OCI-M2 (cell line): ENCODE results near the gene NXPE1.
"Not testable (repeated sequence)": the region's sequence is repeated elsewhere in the genome, so short reads cannot be mapped to it uniquely, and the experiment has no call there.

Source experiments
- DNase-seq: peaks from one replicate; lab custom pipeline; 2025; ENCODE audit not compliant: unreplicated experiment; lab: John Stamatoyannopoulos, UW

Gene NXPE1

DNA sequence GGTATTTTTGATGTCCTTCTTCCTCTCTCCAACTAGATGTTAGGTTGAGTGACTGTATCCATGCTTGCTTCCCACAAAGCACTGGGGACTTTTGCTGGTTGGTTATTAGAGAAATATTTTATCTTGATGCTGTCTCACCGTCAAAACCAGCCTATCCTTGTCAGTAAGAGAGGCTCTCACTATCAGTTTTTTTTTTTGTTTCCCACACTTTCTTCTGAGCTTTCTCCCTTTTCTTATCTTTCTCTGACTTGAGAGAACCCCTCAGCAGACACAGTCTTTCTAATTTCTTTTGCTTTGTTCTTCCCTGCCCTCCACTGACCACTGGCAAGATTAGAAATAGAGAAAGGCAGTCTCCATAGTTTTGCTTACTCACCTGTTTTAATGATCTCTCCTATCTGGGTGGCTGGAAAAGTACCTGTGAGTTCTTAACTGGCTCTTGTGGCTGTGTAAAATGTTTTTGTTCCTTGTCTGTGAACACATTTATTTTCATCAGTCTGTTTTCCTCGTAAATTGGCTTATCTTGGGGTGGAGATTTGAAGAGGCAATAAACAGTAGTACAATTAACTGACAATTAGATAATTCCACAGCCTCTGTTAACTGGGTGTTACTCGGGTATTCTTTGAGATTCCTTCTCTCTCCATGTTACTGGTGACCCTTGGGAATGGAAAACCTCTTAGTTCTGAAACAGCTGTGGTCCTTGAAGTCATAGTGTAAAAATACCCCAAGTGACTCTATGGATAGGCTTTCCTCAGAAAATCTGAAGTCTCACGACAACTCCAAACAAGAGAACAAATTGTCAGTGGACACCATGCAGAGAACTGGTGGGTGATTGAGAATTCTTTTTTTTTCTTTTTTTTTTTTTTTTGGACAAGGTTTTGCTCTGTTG, at the start of gene NXPE1:
TSS of gene NXPE1 (minus strand) at position 457 of the 886 bp plus-strand sequence. CDS start 8,680 bp downstream, outside the sequence.
- no peak for DNase-seq

DNA sequence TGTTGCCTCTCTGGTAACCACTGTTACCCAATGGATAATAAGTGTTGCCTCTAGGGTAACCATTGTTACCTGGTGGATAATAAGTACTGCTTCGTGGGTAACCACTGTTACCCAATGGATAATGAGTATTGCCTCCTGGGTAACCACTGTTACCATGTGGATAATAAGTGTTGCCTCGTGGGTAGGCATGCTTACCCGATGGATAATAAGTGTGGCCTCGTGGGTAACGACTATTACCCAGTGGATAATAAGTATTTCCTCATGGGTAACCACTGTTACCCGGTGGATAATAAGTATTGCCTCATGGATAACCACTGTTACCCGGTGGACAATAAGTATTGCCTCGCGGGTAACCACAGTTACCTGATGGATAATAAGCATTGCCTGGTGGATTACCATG, 49.7 kb upstream of the NXPE1 start:
- DNase-seq: no peak

DNA sequence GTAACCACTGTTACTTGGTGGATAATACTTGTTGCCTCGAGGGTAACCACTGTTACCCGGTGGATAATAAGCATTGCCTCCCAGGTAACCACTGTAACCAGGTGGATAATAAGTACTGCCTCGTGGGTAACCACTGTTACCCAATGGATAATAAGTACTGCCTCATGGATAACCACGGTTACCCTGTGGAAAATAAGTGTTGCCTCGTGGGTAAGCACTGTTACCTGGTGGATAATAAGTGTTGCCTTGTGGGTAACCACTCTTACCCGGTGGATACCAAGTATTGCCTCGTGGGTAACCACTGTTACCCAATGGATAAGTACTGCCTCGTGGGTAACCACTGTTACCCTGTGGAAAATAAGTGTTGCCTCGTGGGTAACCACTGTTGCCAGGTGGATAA, 48.9 kb upstream of the NXPE1 start:
- DNase-seq: not testable (repeated sequence)

DNA sequence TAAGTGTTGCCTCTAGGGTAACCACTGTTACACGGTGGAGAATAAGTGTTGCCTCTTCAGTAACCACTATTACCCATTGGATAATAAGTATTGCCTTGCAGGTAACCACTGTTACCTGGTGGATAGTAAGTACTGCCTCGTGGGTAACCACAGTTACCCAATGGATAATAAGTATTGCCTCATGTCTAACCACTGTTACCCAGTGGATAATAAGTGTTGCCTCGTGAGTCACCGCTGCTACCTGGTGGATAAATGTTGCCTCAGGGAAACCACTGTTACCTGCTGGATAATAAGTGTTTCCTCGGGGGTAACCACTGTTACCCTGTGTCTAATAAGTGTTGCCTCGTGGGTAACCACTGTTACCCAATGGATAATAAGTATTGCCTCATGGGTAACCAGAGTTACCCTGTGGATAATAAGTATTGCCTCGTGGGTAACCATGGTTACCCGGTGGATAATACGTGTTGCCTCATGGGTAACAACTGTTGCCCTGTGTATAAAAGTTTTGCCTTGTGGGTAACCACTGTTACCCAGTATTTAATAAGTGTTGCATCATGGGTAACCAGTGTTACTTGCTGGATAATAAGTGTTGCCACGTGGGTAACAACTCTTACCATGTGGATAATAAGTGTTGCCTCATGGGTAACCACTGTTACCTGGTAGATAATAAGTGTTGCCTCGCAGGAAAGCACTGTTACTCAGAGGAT, 48.2 kb upstream of the NXPE1 start:
- no peak for DNase-seq

DNA sequence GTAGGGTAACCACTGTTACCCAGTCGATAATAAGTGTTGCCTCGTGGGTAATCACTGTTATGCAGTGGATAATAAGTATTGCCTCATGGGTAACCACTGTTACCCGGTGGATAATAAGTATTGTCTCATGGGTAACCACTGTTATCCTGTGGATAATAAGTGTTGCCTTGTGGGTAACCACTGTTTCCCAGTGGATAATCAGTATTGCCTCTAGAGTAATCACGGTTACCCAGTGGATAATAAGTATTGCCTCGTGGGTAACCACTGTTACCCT, 47.1 kb upstream of the NXPE1 start:
- DNase-seq: not testable (repeated sequence)

DNA sequence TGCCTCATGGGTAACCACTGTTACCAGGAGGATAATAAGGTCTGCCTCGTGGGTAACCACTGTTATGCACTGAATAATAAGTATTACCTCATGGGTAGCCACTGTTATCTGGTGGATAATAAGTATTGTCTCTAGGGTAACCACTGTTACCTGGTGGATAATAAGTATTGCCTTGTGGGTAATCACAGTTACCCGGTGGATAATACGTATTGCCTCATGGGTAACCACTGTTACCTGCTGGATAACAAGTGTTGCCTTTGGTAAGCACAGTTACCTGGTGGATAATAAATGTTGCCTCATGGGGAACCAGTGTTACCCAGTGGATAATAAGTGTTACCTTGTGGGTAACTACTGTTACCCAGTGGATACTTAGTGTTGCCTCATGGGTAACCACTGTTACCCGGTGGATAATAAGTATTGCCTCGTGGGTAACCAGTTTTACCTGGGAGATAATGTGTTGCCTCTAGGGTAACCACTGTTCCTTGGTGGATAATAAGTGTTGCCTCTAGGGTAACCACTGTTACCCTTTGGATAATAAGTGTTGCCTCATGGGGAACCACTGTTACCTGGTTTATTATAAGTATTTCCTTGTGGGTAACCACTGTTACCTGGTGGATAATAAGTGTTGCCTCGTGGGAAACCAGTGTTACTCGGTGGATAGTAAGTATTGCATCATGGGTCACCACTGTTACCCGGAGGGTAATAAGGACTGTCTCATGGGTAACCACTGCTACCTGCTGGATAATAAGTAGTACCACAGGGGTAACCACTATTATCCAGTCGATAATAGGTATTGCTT, 46.5 kb upstream of the NXPE1 start:
- no peak for DNase-seq

DNA sequence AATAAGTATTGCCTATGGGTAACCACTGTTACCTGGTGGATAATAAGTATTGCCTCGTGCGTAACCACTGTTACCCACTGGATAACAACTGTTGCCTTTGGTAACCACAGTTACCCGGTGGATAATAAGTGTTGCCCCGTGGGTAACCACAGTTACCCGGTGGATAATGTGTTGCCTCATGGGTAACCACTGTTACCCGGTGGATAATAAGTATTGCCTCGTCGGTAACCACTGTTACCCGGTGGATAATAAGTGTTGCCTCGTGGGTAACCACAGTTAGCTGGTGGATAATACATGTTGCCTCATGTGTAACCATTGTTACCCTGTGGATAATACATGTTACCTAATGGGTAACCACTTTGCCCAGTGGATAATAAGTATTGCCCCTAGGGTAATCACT, 45.7 kb upstream of the NXPE1 start:
- no peak for DNase-seq

DNA sequence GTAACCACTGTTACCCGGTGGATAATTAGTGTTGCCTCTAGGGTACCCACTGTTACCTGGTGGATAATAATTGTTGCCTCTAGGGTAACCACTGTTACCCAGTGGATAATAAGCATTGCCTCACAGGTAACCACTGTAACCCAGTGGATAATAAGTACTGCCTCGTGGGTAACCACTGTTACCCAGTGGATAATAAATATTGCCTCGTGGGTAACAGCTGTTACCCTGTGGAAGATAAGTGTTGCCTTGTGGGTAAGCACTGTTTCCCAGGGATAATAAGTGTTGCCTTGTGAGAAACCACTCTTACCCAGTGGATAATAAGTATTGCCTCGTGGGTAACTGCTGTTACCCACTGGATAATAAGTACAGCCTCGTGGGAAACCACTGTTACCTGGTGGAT, 45.2 kb upstream of the NXPE1 start:
- DNase-seq: no peak

DNA sequence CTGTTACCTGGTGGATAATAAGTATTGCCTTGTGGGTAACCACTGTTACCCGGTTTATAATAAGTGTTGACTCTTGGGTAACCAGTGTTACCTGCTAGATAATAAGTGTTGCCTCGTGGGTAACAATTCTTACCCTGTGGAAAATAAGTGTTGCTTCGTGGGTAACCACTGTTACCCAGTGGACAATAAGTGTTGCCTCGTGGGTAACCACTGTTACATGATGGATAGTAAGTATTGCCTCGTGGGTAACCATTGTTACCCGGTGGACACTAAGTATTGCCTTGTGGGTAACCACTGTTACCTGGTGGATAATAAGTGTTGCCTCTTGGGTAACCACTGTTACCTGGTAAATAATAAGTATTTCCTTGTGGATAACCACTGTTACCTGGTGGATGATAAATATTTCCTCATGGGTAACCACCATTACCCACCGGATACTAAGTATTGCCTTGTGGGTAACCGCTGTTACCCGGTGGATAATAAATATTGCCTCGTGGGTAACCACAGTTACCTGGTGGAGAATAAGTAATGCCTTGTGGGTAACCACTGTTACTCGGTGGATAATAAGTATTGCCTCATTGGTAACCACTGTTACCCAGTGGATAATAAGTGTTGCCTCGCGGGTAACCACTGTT, 44.6 kb upstream of the NXPE1 start:
- DNase-seq: no peak

DNA sequence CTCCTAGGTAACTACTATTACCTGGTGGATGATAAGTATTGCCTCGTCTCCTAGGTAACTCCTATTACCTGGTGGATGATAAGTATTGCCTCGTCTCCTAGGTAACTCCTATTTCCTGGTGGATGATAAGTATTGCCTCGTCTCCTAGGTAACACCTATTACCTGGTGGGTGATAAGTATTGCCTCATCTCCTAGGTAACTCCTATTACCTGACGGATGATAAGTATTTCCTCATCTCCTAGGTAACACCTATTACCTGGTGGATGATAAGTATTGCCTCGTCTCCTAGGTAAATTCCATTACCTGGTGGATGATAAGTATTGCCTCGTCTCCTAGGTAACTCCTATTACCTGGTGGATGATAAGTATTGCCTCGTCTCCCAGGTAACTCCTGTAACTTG, 43.5 kb upstream of the NXPE1 start:
- DNase-seq: not testable (repeated sequence)

DNA sequence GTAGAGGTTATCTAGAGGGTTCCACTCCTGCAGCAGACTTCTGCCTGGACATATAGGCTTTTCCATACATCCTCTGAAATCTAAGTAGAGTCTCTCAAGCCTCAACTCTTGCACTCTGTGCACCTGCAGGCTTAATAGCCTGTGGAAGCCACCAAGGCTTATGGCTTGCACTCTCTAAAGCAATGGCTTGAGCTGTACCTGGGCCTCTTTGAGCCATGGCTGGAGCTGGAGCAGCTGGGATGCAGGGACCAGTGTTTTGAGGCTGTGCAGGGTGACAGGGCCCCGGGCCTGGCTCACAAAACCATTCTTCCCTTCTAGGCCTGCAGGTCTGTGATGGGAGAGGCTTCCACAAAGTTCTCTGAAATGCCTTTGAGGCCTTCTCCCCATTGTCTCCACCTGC, 38.8 kb upstream of the NXPE1 start:
- DNase-seq: no peak

DNA sequence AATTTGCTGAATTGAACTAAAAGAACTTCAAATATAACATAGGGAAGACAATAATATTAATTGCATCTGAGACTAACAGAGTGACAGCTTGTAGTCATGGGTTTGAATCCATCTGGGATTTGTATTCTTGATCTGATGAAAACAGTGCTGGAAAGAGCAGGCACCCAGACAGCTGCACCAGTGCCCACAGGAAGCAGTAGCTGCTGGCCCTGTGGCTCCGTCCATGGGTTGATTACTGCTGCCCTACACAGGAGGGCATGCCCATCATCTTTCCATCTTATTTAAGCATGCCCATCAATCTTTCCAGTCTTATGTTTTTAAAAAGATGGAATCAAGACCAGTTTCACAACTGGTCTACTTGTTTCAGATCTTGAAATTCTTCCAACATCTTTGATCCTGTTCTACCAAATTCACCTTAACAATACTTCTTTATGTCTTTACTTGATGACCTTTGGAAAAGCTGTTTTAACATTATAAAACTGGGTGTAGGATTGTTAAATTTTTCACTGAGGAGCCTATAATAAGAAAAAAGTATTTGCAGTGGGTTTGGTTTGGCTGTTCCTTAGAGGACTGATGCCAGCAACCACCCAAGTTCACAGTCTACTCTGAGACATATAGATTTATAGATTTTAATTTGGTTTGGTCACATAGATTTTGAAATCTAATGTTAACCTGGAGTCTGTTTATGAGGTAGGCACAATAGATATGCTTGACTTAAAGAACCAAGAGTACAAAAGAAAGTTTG, 36.7 kb upstream of the NXPE1 start:
- no peak for DNase-seq

DNA sequence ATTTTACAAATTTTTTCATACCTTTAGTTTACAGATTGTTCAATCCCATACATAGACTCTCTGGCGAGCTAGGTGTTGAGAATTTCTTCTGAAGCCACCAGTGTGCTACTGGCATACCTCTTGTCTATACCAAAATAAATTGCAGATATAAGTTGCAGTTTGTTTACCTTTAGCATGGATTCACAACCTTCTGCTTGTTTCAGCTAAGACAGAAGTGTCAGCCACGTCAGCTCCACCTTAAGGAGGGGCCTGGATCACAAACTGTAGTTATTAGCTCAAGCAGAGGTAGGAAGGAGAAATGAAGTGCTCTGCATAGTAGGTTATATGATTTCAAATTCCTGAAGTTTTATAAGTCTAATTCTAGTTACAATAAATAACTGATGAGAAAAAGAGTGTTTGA, 35.9 kb upstream of the NXPE1 start, which contains the start of gene NXPE4:
TSS of gene NXPE4 (minus strand) at position 216 of the 400 bp plus-strand sequence. CDS start 1,027 bp downstream, outside the sequence.
- no peak for DNase-seq

DNA sequence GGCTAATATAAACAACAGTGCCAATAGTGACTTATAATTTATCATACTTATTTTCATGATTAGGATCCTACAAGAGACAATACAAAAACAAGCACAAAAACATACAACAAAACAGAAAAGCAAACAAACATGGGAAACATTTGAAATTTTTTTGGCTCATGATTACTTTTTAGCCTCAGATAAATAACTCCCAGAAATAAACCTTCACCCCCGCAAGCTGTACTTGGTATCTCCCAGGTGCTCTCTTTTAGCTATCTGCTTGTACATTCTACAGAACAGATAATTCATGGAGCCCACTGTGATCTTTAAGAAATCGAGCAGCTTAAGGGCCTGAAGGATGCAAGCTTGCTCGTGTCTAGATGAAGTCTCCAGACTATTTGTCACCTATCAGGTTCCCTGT, 35.0 kb upstream of the NXPE1 start:
- DNase-seq: no peak

DNA sequence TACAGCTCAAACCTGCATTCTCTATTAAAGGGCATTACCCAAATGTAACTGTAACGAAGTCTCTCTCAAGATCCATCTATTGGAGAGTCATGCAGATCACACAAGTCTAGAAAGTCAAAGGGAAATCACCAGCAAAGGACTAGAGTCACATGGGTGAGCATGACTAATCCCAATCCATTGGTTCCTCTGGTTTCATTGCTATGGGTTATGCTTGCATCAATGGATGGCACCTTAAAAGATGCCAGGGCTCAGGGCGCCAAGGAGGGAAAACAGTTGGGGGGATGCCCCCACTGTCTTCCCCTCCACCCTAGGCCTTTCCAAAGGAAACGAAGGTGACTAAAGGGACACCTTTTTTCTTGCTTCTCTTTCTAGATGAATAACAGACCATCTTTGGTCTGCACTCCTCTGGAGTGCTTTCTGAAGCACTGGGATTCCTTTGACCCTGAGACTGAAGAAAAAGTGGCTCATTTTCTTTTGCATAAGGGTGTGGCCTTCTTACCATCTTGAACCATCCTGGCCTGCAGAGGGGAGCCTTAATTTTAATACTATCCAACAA, 27.8 kb upstream of the NXPE1 start:
- no peak for DNase-seq

DNA sequence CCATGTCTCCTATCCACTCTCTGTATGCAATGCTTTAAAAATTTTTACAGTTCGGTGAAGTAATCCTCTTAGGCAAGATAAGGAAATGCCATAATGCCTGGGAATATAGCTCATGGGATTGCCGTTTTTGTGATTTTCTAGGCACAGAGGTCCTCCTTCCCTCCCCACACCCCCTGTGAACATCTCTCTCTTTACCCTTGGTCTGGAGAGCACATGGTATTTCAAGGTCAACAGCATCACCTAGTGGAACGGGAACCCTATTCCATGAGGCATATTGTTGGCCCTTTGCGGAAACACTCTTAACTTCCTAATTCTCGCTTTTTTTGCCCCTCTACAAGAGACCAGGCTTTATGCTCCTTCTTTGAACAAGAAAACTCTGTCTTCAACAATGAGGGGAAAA, 27.1 kb upstream of the NXPE1 start:
- no peak for DNase-seq

DNA sequence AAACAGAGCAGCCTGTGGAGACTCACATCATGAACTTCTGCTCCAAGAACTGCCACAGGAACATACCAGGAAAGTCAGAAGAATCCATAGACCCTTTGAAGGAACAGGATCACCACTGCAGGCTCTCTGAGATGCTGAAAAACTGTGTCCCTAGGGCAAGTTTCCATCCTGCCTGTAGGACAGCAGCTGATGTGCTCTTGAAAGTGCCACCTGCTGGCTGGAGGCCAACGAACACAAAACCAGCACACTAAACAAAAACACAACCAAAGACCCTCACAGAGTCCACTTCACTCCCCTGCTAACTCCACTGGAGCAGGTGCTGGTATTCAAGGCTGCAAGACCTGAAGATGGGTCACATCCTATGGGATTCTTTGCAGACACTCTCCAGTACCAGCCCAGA, 12.0 kb upstream of the NXPE1 start:
- DNase-seq: no peak

DNA sequence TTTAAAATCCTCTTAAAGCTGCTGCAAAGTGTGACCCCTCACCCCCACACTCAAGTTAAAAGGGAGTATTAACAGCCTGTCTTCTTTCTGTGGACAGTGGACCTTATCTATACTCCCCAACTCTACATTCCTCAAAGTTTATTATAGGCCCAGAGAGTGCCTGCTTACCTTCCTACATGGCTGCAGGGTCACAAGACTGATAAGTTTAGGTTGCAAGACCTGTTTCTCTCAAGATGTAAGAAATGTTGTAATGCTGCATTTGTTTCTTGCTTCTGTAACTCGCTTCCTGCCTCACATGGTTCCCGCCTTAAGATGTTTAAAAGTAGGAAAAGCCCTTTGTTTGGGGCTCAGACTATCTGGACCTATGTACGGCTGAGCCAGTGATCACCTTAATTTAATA, 10.1 kb upstream of the NXPE1 start:
- DNase-seq: no peak

DNA sequence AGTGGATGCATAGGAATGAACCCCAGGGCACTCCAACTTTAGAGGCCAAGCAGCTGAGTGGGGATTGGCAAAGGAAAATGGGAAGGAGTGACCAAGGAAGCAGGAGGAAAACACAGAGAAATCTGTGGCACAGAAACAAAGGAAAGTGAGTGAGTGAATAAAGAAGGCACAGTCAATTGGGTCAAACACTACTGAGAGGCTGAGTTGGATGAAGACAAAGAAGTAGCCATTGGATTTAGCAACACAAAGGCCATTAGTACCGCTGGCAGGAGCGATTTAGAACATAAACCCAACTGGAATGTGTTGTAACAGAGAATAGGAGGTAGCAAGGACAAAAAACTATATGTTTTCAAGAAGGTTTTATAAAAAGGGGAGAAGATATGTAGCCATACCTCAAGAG, 6.6 kb upstream of the NXPE1 start:
- no peak for DNase-seq

DNA sequence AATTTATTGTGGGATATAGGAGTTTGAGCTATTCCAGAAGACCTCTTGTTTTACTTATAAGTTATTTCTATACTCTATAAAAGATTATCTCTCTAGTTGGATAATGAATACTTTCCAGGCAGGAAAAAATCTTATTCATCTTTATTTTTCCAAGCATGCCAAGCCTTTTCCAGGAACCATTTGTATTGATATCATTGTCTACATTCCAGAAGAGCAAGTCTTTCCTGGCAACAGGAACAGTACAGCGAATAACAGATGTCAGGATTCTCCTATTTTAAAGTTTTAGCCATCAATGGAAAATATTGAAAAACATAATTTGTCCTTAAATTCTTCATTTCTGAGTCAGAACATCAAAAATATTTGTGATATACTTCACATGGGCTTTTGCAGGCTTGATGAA, 5.2 kb upstream of the NXPE1 start:
- DNase-seq: no peak
